ENCODE results near the gene LTA. TPM values are rescaled to one million over a fixed set of nuclear protein-coding genes. Genes with fewer than 3 reads are reported as not detected.
A peak's percentile ranks its signal among the peaks of the same experiment; 100 is the strongest.

Gene LTA
- total RNA-seq, 4 donors from 2014 or later, result not detected

GRCh38 chr6:31541658-31542521, 30.2 kb upstream of the LTA start, which contains the start of gene DDX39B:
Gene DDX39B, minus strand, starts transcription at chr6:31542003. Its CDS starts 1,471 bp downstream, at chr6:31540532.
- TF ChIP-seq CTCF (IDR thresholded peaks at IDR 0.05) (peak in 3 of 6 experiments; percentile 7 to 14 (median 11)), POLR2A (IDR thresholded peaks at IDR 0.05) (peak in 3 of 4 donors; percentile 45 to 80 (median 53))

GRCh38 chr6:31543639-31544038, 28.4 kb upstream of the LTA start:
- no peak for DNase-seq
- Histone ChIP-seq H3K36me3 (peaks cover 4 to 20% (median 10%) of the 10 kb centered on the region in 3 donors), H3K4me1 (peaks cover 28 to 60% (median 36%) of the 10 kb centered on the region in 3 donors), H3K27me3 (no peaks in the 10 kb centered on the region), H3K4me3 (no peak overlapping the region), H3K27ac (peak overlapping the region in 2 of 4 donors; percentile 93 to 99), H3K9me3 (no peaks in the 10 kb centered on the region)
- 88 to 91% methylated on average over 4 to 6 of the region's 6 CpGs for WGBS, 2 donors
- intact Hi-C loops (cut with DNase I), result no loop called here
- TF ChIP-seq CTCF (IDR thresholded peaks at IDR 0.05) (no peak), POLR2A (IDR thresholded peaks at IDR 0.05) (no peak)

More at GRCh38 chr6:31541658-31542521, 30.2 kb upstream of the LTA start, which contains the start of gene DDX39B:
- no peaks in the 10 kb centered on the region for H3K27me3 ChIP-seq
- peak within 1 kb of the TSS; percentile 58 to 87 (median 74) for H3K4me3 ChIP-seq
- H3K36me3 ChIP-seq, result peaks cover 20 to 35% (median 26%) of the 10 kb centered on the region in 3 donors
- peak within 1 kb of the TSS; percentile 93 to 99 (median 94) for H3K27ac ChIP-seq
- H3K9me3 ChIP-seq, result no peaks in the 10 kb centered on the region
- intact Hi-C loops (cut with DNase I), result no loop called here
- H3K4me1 ChIP-seq, result peaks cover 24 to 60% (median 40%) of the 10 kb centered on the region in 3 donors
- 0 to 1% methylated on average over 35 of the region's 43 CpGs for WGBS, 2 donors
- peak; percentile 80 for DNase-seq

GRCh38 chr6:31544676-31545075, 27.4 kb upstream of the LTA start:
- Histone ChIP-seq H3K9me3 (no peaks in the 10 kb centered on the region), H3K36me3 (peaks cover 0 to 20% (median 4%) of the 10 kb centered on the region in 3 donors), H3K4me3 (no peak overlapping the region), H3K27me3 (no peaks in the 10 kb centered on the region), H3K4me1 (peaks cover 18 to 56% (median 26%) of the 10 kb centered on the region in 3 donors), H3K27ac (no peak overlapping the region)
- 75 to 79% methylated on average over 2 of the region's 2 CpGs for WGBS, 2 donors
- no peak for TF ChIP-seq POLR2A (IDR thresholded peaks at IDR 0.05)
- no peak for TF ChIP-seq CTCF (IDR thresholded peaks at IDR 0.05)
- no peak for DNase-seq
- intact Hi-C loops (cut with DNase I), result loop anchor here (5.0 kb wide), 1 partner anchor 47 kb away; the partner anchor contains the start of gene MICB

GRCh38 chr6:31545291-31545690, 26.8 kb upstream of the LTA start:
- intact Hi-C loops (cut with DNase I), result loop anchor here (5.0 kb wide), 1 partner anchor 48 kb away; the partner anchor contains the start of gene MICB
- 57 to 60% methylated on average over 7 of the region's 7 CpGs for WGBS, 2 donors
- Histone ChIP-seq H3K4me3 (no peak overlapping the region), H3K4me1 (peaks cover 12 to 50% (median 20%) of the 10 kb centered on the region in 3 donors), H3K9me3 (no peaks in the 10 kb centered on the region), H3K27ac (no peak overlapping the region), H3K27me3 (no peaks in the 10 kb centered on the region), H3K36me3 (peaks cover 0 to 20% (median 0%) of the 10 kb centered on the region in 3 donors)
- TF ChIP-seq CTCF (IDR thresholded peaks at IDR 0.05) (no peak), POLR2A (IDR thresholded peaks at IDR 0.05) (no peak)
- DNase-seq, result no peak

Data from esophagus squamous epithelium (tissue), 5 donors.